ENCODE results near the gene SLC45A1.

The SLC45A1 gene

GRCh38 chr1:8311068-8311718, 6.7 kb upstream of the SLC45A1 start:
- no peak for DNase-seq (ENCODE audit: low read depth, low spot score)

- no peak for DNase-seq (ENCODE audit: low read depth, low spot score)
These were observed 5.4 kb upstream of the SLC45A1 start for GRCh38 chr1:8312235-8313218.

GRCh38 chr1:8313231-8313630, 4.7 kb upstream of the SLC45A1 start:
- no peak for DNase-seq (ENCODE audit: low read depth, low spot score)

DNA sequence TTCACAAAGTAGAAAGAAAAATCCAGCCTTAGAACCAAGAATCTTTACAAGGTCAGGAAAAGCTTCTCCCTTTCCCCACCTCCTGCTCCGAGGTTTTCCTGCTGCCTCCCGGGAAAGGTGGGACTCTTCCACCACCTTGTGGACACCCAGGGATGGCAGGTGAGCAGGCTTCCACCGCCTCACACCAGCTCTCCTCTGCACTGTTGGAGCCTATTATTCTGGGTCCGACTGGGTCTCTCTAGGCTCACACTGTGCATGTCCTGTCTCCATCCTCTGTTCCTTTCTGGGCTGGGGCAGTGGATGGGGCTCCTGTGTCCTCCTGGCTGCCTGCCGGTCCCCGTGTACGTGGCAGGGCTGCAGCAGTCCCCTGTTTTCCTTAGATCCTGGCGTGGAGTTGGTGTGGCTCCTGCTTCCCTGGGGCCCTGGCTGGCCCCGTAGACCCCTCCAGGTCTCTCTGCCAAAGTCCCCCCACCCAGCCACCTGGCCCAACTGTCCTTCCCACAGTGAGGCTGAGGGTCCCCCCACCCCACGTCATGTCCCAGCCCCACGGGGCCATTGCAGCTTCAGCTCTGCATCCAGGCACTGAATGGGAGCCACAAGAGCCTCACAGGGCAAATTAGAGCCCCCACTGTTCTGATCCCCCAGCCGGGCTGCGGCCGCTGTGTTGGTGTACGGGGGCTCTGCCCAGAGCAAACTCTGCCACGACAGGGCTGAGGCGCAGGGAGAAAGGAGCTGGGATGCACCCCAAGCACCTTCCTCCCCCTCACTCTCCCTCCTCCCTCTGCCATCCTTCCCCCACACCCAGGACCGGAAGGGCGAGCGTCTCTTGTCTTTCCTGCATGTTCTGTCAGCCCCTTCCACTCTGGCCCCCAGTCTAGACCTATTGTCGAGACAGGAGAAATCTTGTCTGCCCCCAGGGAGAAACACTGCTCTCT, 3.3 kb upstream of the SLC45A1 start:
- peak; percentile 40 for DNase-seq (ENCODE audit: low read depth, low spot score)

DNA sequence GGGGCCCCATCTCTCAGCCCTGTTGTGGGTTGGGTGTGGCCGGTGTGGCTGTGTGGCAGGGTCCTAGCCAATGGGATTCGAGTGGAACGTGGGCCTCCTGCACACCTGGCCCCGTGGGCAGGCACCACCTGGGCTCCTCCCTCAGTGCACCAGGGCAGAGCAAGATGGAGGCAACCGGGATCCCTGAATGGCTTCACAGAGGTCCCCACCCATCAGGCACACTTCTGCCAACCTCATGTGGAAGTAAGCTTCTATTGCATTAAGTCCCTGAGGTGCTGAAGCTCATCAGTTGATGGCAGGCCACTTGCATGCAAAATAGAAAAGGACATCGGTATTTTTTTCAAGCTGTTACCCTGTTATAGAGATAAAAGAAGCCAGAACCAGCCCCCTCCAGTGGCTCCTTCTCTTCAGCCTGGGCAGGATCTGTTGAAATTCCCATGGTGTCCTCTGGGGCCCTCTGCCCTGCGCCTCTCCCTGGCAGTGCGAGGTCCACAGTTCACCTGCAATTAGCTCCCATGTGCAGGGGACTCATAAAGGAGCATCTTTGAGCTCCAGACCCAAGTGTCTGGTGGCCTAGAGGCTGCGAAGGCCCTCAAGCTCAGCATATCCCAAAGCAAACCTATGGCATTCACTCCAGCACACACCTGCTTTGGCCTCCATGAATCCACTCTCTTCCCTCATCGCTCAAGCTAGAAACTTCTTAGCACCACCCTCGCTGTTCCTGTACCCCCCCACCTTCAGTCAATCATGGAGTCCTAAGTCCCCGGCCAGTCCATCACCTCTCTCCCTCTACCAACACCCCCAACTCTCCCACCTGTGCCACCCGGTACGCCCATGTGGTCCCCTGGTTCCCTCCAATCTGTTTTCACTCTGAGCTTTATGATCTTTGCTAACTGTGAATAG, 2.1 kb upstream of the SLC45A1 start:
- DNase-seq (ENCODE audit: low read depth, low spot score): no peak

GRCh38 chr1:8318436-8318835, 522 bp downstream of the SLC45A1 start:
- no peak for DNase-seq (ENCODE audit: low read depth, low spot score)

DNA sequence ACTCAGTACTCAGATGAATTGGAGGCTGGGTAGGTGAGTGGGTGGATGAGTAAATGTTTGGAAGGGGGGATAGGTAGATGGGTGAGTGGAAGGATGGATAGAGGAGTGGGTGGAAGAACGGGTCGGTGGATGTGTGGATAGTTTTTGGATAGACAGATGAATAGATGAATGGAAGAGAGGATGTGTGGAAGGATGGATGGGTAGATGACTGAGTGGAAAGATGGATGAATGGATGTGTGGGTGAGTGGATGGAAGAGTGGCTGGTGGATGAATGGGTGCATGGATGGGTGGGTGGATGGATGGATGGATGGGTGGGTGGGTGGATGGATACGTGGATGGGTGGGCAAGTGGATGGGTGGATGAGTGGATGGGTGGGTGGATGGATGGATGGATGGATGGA, 3.7 kb downstream of the SLC45A1 start:
- no peak for DNase-seq (ENCODE audit: low read depth, low spot score)

DNA sequence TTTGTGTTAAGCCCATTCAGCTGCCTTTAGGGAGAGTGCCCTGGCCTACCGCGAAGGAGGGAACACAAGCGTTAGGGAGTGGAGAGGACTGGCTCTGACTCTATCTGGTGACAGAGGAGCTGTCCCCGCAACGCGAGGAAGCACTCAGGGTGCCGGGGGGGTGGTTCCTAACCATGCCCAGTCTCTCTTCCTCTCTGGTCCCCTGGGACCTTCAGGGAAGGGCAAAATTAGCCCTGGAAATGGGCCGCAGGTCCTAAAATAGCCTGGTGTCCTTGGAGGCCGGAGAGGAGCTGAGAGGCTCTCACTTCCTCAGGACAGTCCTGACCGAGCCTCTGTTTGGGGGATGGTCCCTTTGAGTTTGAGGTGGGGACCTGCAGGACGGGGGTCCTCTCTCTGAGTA, 5.8 kb downstream of the SLC45A1 start:
- no peak for DNase-seq (ENCODE audit: low read depth, low spot score)

DNA sequence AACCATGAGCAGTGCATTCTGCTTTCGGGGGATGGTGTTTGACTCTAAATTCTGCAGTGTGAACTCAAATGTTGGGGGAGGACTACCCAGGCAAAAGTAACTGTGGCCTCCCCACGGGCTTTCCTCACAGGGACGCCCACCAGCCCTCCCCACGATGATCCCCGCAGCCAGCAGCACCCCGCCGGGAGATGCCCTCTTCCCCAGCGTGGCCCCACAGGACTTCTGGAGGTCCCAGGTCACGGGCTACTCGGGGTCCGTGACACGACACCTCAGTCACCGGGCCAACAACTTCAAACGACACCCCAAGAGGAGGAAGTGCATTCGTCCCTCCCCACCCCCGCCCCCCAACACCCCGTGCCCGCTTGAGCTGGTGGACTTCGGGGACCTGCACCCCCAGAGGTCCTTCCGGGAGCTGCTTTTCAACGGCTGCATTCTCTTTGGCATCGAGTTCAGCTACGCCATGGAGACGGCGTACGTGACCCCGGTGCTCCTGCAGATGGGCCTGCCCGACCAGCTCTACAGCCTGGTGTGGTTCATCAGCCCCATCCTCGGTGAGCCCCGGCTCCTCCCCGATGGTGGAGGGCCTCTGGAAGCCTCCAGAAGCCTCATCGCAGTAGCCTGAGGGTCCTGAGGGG, 6.4 kb downstream of the SLC45A1 start:
- DNase-seq (ENCODE audit: low read depth, low spot score): no peak

GRCh38 chr1:8325771-8326170, 7.9 kb downstream of the SLC45A1 start:
- no peak for DNase-seq (ENCODE audit: low read depth, low spot score)

DNA sequence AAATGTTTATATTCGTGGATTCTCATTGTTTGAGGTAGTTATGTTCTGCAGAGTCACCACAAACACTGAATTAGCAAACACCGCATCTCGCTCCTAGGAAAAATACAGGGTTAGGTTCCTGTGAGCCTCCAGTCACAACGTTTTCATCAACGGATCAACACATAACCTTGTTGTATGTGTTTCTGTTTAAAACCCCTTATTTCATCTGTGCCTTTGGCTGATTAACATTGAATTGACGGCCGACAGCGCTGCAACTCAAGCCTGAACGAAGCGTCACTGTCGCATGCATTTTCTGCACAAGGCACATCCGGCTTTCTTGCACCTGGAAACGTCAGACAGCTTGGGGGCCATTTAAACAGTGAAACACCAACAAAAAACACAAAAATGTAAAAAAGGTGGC, 8.4 kb downstream of the SLC45A1 start:
- DNase-seq (ENCODE audit: low read depth, low spot score): no peak

DNA sequence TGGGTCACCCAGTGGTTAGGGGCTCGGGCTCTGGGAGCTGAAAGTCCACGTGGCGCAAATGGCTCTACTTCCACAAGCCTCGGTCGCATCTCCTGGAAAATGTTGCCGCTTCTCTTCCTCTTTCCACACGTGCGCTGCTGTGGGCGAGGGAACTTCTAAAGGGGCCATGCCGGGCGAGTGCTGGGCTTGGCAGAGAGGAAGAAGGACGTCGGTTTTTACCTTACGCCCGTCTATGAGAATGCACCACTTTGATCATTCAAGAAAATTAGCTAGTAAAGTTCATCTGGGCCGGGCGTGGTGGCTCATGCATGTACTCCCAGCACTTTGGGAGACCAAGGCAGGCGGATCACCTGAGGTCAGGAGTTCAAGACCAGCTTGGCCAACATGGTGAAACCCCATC, 10.4 kb downstream of the SLC45A1 start:
- no peak for DNase-seq (ENCODE audit: low read depth, low spot score)

GRCh38 chr1:8329439-8329838, 11.5 kb downstream of the SLC45A1 start:
- no peak for DNase-seq (ENCODE audit: low read depth, low spot score)

GRCh38 chr1:8329858-8330257, 11.9 kb downstream of the SLC45A1 start:
- no peak for DNase-seq (ENCODE audit: low read depth, low spot score)

DNA sequence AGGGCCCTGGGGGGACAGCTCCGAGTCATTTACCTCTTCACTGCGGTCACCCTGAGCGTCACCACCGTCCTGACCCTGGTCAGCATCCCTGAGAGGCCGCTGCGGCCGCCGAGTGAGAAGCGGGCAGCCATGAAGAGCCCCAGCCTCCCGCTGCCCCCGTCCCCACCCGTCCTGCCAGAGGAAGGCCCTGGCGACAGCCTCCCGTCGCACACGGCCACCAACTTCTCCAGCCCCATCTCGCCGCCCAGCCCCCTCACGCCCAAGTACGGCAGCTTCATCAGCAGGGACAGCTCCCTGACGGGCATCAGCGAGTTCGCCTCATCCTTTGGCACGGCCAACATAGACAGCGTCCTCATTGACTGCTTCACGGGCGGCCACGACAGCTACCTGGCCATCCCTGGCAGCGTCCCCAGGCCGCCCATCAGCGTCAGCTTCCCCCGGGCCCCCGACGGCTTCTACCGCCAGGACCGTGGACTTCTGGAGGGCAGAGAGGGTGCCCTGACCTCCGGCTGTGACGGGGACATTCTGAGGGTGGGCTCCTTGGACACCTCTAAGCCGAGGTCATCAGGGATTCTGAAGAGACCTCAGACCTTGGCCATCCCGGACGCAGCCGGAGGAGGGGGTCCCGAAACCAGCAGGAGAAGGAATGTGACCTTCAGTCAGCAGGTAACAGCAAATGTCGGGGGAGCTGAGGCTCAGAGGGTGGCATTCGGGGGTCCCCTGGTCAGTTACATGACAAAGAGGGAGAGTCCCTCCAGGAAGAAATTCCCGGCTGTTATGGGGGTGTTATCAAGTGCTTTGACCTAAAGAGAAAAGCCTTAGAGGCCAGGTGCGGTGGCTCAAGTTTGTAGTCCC, 12.6 kb downstream of the SLC45A1 start:
- no peak for DNase-seq (ENCODE audit: low read depth, low spot score)

- DNase-seq (ENCODE audit: low read depth, low spot score): no peak
These were observed 14.9 kb downstream of the SLC45A1 start for GRCh38 chr1:8332806-8333205.

- DNase-seq (ENCODE audit: low read depth, low spot score): no peak
These were observed 15.5 kb downstream of the SLC45A1 start for GRCh38 chr1:8333246-8333987.

GRCh38 chr1:8334106-8334851, 16.4 kb downstream of the SLC45A1 start:
- no peak for DNase-seq (ENCODE audit: low read depth, low spot score)
